NCI-H1694 (cell line): ENCODE measurements around the gene DNM2.
"Not testable (repeated sequence)": the region's sequence is repeated elsewhere in the genome, so short reads cannot be mapped to it uniquely, and the experiment has no call there.

Experiments used
- DNase-seq: peaks from one replicate; lab custom pipeline; 2025; lab: John Stamatoyannopoulos, UW

The DNM2 gene

DNA sequence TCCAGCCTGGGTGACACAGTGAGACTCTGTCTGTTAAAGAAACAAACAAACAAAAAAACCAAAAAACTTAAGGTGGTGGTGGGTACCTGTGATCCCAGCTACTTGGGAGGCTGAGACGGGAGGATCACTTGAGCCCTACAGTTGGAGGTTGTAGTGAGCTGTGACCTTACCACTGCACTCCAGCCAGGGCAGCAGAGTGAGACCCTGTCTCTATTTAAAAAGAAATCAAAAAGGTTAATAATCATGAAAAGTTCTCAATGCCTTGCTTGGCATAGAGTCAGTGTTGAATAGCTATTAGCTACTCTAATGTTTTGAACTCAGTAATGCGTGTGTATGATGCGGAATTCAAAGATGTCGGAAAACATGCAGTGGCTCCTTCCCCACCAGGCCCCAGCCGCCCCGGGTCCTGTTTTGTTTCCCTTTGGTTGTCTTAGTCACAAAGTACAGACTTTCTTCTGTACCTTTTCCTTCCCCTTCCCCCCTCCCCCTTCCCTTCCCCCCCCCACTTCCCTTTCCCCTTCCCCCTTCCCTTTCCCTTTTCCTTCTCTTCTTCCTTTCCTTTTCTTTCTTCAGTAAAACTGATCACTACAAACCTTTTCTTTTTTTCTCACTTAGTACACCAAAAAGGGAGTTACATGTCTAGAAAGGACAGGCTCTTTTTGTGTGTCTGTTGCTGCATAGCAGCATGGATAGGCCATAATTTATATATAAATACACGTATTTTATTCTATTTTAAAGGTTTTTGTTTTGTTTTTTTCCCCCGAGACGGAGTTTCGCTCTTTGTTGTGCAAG, 35.2 kb downstream of the DNM2 start:
- DNase-seq, result no peak

GRCh38 chr19:10756371-10756770, 38.5 kb downstream of the DNM2 start:
- DNase-seq, result no peak

DNA sequence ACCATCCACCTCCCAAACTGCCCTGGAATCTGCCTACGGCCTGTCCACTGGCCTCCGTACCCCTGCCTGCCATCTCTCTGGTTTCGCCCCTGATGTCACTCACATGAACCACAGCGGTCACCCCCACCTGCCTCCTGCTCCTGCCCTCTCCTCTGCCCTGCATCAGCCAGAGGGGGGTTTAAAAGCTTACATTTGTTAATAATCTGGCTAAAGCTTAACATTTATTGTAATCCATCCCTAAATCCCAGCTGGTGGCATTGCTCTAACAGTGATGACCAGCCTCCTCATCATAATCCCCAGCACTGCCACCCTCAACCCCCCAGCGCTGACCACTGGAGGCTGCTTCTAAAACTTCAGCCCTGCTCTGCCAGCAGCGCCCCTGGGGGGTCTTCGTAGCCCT, 38.9 kb downstream of the DNM2 start:
- DNase-seq, result no peak

DNA sequence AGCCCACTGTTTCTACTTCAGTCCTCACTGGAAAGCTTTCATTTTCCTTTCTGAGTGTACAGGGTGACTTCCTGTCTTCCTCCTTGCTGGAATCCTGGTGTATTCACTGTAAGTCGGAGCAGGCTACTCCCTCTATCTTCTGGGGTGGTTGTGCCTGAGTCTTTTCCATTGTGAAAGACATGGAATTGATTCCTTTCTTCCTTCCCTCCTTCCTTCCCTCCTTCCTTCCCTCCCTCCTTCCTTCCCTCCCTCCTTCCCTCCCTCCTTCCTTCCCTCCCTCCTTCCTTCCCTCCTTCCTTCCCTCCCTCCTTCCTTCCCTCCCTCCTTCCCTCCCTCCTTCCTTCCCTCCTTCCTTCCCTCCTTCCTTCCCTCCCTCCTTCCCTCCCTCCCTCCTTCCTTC, 40.2 kb downstream of the DNM2 start:
- not testable (repeated sequence) for DNase-seq

GRCh38 chr19:10758978-10759377, 41.1 kb downstream of the DNM2 start:
- DNase-seq, result no peak

DNA sequence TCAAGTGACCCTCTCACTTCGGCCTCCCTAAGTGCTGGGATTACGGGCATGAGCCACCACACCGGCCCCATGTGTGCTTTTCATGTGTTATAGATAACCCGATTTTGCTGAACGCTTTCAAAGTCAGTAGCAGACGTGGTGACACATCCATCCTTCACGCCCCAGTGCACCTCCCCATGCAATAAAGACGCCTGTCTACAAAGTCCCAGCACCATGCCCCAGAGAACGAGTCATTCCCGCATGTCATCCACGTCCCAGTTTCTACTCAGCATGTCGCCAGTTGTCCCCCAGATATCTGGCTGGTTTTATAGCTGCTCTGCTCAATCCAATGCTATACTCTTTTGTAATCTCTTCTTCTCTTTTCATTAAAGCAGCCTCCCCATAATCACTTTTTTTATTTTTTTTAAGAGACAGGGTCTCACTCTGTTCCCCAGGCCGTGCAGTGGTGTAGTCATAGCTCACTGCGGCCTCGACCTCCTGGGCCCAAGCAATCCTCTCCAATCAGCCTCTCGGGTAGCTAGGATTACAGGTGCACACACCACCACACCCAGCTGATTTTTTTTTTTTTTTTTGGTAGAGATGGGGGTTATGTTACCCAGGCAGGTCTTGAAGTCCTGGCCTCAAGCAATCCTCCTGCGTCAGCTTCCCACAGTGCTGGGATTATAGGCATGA, 42.5 kb downstream of the DNM2 start:
- DNase-seq, result peak; percentile 69

GRCh38 chr19:10761443-10762250, 43.8 kb downstream of the DNM2 start:
- DNase-seq, result no peak

DNA sequence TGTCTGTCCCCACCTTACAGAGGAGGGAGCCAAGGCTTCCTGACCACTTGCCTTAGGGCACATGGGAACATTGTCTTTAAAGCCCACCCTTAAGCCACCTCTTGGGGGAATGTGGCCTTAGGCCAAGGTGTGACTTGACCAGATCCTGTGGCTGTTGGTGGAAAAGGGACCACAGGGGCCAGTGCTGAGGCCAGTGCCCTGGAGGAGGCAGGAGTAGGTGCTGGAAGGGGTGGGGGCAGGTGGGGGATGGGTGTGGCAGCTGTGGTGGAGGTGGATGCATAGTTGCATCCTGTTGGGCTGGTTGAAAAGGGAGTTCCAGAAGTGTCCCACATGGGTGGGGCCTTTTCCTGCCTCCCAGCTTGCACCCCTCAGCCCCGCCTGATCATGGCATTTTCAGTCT, 44.8 kb downstream of the DNM2 start:
- DNase-seq, result no peak

DNA sequence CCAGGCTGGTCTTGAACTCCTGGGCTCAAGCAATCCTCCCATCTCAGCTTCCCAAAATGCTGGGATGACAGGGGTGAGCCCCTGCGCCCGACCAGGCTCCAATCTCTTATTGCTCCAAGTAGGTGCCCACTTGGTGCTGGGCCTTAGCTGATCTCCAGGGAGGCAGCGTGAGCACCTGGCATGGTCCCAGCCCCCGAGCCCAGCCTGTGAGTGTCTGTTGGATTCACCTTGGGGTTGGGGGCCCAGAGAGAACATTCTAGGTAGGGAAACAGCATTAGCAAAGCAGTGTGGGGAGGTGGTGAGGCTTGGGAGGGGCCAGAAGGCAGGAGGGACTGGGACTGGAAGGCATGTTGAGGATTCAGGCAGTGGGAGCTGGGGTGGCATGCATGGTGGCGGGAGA, 45.5 kb downstream of the DNM2 start:
- DNase-seq, result no peak

GRCh38 chr19:10763828-10764339, 46.0 kb downstream of the DNM2 start:
- no peak for DNase-seq

DNA sequence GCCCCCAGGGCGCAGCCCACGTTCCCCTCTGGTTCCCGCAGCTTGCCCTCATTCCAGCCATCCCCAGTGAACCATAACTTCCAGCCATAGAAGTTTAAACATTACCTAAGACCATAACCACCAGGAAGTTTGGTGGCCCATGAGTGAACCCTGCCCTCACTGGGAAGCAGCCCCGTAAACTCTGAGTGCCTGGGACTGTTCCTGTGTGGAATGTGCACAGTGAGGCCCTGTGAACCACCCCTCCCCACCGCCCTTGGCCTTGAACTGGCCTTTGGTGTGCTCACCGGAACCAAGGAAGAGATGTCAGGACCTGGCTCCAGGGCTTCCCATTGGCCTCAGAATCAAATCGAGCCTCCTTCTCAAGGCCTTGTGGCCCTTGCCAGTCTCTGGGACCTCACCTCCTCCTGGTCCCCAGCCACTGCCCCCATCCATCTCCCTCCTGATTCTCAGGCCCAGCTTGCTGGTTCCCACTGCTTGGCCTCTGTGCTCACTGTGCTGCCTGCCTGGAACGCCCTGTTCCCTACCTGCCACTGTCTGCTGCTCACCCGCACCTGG, 46.5 kb downstream of the DNM2 start:
- no peak for DNase-seq

- no peak for DNase-seq
These were observed 48.3 kb downstream of the DNM2 start for GRCh38 chr19:10766049-10766623.

DNA sequence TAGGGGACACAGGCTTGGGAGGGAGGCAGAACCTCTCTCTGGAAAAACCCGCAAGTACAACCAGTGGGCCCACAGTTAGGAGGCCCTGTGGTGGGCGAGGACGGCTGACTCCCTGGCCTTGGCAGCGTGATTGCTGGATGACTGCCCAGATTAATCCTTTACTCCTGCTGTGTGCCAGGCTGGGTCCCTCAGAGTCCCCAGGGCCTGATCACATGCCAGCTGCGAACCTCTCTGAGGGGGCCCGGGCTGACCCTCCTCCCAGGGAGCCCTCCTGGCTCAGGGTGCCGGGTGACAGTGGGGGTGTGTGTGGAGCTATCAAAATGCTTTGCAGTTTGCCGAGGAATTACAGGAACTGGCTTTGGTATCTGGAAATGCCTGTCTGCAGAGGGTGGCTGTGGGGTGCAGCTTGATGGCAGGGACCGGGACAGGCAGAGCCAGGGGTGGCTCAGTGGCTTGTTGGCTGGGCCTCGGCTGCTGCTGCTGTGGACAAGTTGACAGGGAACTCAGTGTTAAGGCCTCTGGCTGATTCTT, 48.9 kb downstream of the DNM2 start:
- DNase-seq, result peak; percentile 40

GRCh38 chr19:10767726-10768125, 49.8 kb downstream of the DNM2 start:
- DNase-seq, result no peak

- no peak for DNase-seq
These were observed 50.5 kb downstream of the DNM2 start for GRCh38 chr19:10768369-10768768.

GRCh38 chr19:10768936-10769335, 51.1 kb downstream of the DNM2 start:
- DNase-seq, result no peak

- DNase-seq, result no peak
These were observed 51.9 kb downstream of the DNM2 start for GRCh38 chr19:10769533-10770491.

- DNase-seq, result no peak
These were observed 56.1 kb downstream of the DNM2 start for GRCh38 chr19:10773969-10774368.

DNA sequence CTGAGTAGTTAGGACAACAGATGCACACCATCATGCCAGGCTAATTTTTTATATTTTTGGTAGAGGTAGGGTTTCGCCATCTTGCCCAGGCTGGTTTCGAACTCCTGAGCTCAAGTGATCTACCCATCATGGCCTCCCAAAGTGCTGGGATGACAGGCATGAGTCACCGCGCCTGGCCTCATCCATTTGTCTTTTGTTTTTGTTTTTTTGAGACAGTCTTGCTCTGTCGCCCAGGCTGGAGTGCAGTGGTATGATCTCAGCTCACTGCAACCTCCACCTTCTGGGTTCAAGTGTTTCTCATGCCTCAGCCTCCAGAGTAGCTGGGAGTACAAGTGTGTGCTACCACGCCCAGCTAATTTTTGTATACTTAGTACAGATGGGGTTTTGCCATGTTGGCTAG, 57.0 kb downstream of the DNM2 start:
- DNase-seq, result no peak

- DNase-seq, result no peak
These were observed 59.2 kb downstream of the DNM2 start for GRCh38 chr19:10776900-10777650.
